Gastrocnemius medialis (tissue), 4 donors: ENCODE data around the gene ZNF652. TPM values are rescaled to one million over a fixed set of nuclear protein-coding genes. Genes with fewer than 3 reads are reported as not detected.

ENCODE experiments used
- ATAC-seq, 2 donors: fragments of 150-250 bp; one replicate each; pipeline ENCODE4 v1.9.1; 2016
- DNase-seq, 2 donors: peaks; one replicate each; pipeline ENCODE4 v3.0.0-alpha.2; 2019
- H3K27ac ChIP-seq, 4 donors: fragments of 200-600 bp; sonication (generic); 1 replicate in 1 of 4; 2 replicates in 3 of 4; pipeline ENCODE4 v1.5.1; 2016 to 2018; ENCODE audit warnings: mild to moderate bottlenecking in 2 of 4, moderate library complexity in 1 of 4
- H3K27me3 ChIP-seq, 3 donors: fragments of 200-600 bp; sonication (generic) in 2 of 3; 1 replicate in 1 of 3; 2 replicates in 2 of 3; pipeline versions ENCODE4 v1.5.1 to v1.6.0; 2016 to 2019; ENCODE audit warnings: mild to moderate bottlenecking in 1 of 3, moderate library complexity in 1 of 3
- H3K36me3 ChIP-seq, 2 donors: fragments of 200-600 bp; sonication (generic) in 1 of 2; one replicate each; pipeline ENCODE4 v1.5.1; 2017 to 2018
- H3K4me1 ChIP-seq, 2 donors: fragments of 200-600 bp; sonication (generic) in 1 of 2; one replicate each; pipeline ENCODE4 v1.5.1; 2016 to 2017; ENCODE audit warnings: mild to moderate bottlenecking in 2 of 2
- H3K4me3 ChIP-seq, 4 donors: fragments of 200-600 bp; sonication (generic) in 3 of 4; 1 replicate in 1 of 4; 2 replicates in 3 of 4; pipeline ENCODE4 v1.5.1; 2016 to 2019; ENCODE audit warnings: mild to moderate bottlenecking in 2 of 4
- H3K9me3 ChIP-seq, 3 donors: fragments of 200-600 bp; sonication (generic) in 2 of 3; 1 replicate in 1 of 3; 2 replicates in 2 of 3; pipeline ENCODE4 v1.5.1; 2016 to 2019
- POLR2A ChIP-seq, 2 donors: fragments of 450-650 bp; IDR thresholded peaks; one replicate each; pipeline ENCODE4 v1.6.1; 2017; ENCODE audit warnings: antibody characterized with exemption in 2 of 2, mild to moderate bottlenecking in 2 of 2, moderate library complexity in 2 of 2
- in situ Hi-C, 4 donors: fragments of 200-750 bp; cut with MboI; loops; one replicate each; pipeline versions ENCODE4 v1.15.0 to v1.8.0; 2017; ENCODE audit warnings: low sequenced_read_pairs in 4 of 4
- intact Hi-C: fragments of 100-400 bp; cut with DNase I; formaldehyde crosslinking; loops from one replicate; pipeline ENCODE4 v1.15.1; 2023; ENCODE audit warnings: low total_unique reads
- total RNA-seq, 4 donors: library from RNA; depleted of rRNA; stranded (reverse); fragments of >200 nt; gene quantifications; one replicate each; pipeline versions ENCODE4 v1.1.0 to v1.2.3, GENCODE V29; 2016
- TF ChIP-seq, protein P1 (sequence below), 5 experiments: fragments of 450-650 bp in 3 of 5; fragments of 200-600 bp in 2 of 5; sonication (generic) in 2 of 5; IDR thresholded peaks in 4 of 5; conservative IDR thresholded peaks in 1 of 5; 1 replicate in 4 of 5; 2 replicates in 1 of 5; pipeline ENCODE4 v1.5.1; 2016 to 2019; ENCODE audit warnings: antibody characterized with exemption in 5 of 5, mild to moderate bottlenecking in 3 of 5, moderate library complexity in 3 of 5

The ZNF652 gene
- total RNA-seq, 4 donors from 2014 or later = 32.8 to 49.6 (median 41.1) TPM

DNA sequence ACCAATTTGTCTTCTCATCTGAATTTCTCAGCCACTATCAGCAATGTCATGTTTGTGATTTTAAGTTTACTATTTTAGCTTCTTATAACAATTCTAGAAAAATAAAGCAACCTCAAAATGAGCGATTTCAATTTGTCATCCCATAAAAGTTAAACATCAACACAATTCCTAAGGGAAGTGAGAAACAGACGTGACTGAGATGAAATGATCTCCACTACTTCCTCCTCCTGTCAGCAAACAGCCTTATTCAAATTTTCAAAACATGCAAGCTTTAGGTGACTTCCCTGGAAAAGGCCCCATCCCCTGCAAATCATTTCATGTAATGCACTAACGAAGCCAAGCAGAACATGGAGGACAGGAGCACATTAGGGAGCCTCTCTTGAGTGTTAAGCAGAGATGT lies 64.9 kb downstream of the ZNF652 start:
- Histone ChIP-seq H3K4me1 (no peaks in the 10 kb centered on the region), H3K4me3 (no peak overlapping the region), H3K36me3 (peaks cover 0 to 5% of the 10 kb centered on the region in 2 donors), H3K9me3 (no peaks in the 10 kb centered on the region), H3K27ac (no peak overlapping the region), H3K27me3 (no peaks in the 10 kb centered on the region)
- no peak for TF ChIP-seq POLR2A (IDR thresholded peaks at IDR 0.05)
- TF ChIP-seq, protein P1, sequence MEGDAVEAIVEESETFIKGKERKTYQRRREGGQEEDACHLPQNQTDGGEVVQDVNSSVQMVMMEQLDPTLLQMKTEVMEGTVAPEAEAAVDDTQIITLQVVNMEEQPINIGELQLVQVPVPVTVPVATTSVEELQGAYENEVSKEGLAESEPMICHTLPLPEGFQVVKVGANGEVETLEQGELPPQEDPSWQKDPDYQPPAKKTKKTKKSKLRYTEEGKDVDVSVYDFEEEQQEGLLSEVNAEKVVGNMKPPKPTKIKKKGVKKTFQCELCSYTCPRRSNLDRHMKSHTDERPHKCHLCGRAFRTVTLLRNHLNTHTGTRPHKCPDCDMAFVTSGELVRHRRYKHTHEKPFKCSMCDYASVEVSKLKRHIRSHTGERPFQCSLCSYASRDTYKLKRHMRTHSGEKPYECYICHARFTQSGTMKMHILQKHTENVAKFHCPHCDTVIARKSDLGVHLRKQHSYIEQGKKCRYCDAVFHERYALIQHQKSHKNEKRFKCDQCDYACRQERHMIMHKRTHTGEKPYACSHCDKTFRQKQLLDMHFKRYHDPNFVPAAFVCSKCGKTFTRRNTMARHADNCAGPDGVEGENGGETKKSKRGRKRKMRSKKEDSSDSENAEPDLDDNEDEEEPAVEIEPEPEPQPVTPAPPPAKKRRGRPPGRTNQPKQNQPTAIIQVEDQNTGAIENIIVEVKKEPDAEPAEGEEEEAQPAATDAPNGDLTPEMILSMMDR (IDR thresholded peaks at IDR 0.05 in 4 of 5, conservative IDR thresholded peaks at IDR 0.05 in 1 of 5) = no peak
- intact Hi-C loops = no loop called here
- DNase-seq = no peak
- ATAC-seq = no peak
- in situ Hi-C loops = no loop called here

DNA sequence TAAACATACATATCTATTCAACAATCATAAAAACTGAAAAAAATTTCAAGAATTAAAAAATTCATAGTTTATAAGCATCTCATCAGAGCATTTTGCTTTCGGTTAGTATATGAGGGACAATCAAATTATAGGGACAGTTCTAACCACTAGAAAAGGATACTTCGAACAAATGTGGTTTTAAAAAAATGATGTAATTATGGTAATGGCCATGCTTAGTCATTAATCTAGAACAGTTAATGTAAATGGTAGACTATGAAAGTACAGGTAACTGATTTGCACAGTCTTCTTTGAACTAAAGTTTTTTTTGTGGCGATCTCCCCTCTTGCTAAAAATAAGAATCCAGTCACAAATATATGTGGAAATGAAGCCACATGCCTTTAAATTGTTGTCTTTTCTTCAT lies 67.9 kb downstream of the ZNF652 start:
- H3K4me1 ChIP-seq = no peaks in the 10 kb centered on the region
- DNase-seq = no peak
- no peaks in the 10 kb centered on the region for H3K27me3 ChIP-seq
- H3K27ac ChIP-seq = no peak overlapping the region
- in situ Hi-C loops (no loop called here), intact Hi-C loops (loop anchor here (5.0 kb wide), 1 partner anchor 112 kb away; no protein-coding TSS in a partner anchor)
- peaks cover 0 to 5% of the 10 kb centered on the region in 2 donors for H3K36me3 ChIP-seq
- TF ChIP-seq POLR2A (IDR thresholded peaks at IDR 0.05) = no peak
- TF ChIP-seq, protein P1 (IDR thresholded peaks at IDR 0.05 in 4 of 5, conservative IDR thresholded peaks at IDR 0.05 in 1 of 5) = no peak
- no peak for ATAC-seq
- H3K9me3 ChIP-seq = no peaks in the 10 kb centered on the region
- H3K4me3 ChIP-seq = no peak overlapping the region

DNA sequence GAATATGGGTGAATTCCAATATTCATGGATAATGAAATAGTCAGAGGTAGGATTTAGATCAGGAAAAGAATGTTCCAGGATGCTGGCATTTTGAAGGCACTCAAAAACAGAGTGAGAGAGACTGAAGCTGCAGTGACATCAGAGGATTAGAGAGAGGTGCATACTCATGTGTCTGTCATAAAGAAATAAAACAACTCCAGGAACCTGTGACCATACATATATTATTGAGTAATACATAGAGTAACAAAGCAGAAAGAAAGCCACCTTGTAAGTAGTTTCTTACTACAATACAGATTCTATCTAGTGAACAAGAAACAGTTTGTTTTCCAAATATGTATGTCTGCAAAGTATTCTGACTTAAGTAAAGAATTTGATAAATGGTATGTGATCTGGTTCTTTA lies 69.1 kb downstream of the ZNF652 start:
- in situ Hi-C loops = no loop called here
- intact Hi-C loops = loop anchor here (5.0 kb wide), 1 partner anchor 111 kb away; no protein-coding TSS in a partner anchor
- no peaks in the 10 kb centered on the region for H3K27me3 ChIP-seq

DNA sequence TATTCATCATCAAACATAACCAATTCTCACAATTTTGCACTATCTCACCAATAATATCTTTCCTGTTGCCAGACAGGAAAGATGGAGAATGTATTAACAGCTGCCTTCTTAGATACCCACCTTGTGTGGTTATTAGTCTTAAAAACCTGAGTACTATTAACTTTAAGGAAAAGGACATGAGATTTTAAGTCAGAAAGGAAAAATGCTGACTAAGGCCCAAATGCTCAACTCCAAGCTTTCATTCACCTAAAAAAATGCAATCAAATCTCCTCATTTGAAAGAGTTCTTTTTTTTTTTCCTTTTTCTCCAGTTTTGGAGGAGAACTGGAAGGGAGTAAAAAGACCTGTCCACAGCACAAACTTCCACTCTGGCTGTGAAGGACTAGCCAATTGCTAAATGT lies 70.1 kb downstream of the ZNF652 start:
- H3K27ac ChIP-seq = no peak overlapping the region
- H3K4me3 ChIP-seq = no peak overlapping the region
- in situ Hi-C loops (no loop called here), intact Hi-C loops (loop anchor here (5.0 kb wide), 1 partner anchor 110 kb away; no protein-coding TSS in a partner anchor)
- H3K27me3 ChIP-seq = no peaks in the 10 kb centered on the region
- TF ChIP-seq, protein P1 (IDR thresholded peaks at IDR 0.05 in 4 of 5, conservative IDR thresholded peaks at IDR 0.05 in 1 of 5) = no peak
- no peak for TF ChIP-seq POLR2A (IDR thresholded peaks at IDR 0.05)
- ATAC-seq (no peak), DNase-seq (no peak)
- H3K4me1 ChIP-seq = no peaks in the 10 kb centered on the region
- no peaks in the 10 kb centered on the region for H3K36me3 ChIP-seq
- no peaks in the 10 kb centered on the region for H3K9me3 ChIP-seq

More for the DNA sequence above, 69.1 kb downstream of the ZNF652 start:
- no peak for ATAC-seq
- Histone ChIP-seq H3K36me3 (peaks cover 0 to 2% of the 10 kb centered on the region in 2 donors), H3K4me1 (no peaks in the 10 kb centered on the region), H3K9me3 (no peaks in the 10 kb centered on the region), H3K4me3 (no peak overlapping the region), H3K27ac (no peak overlapping the region)
- TF ChIP-seq, protein P1 (IDR thresholded peaks at IDR 0.05 in 4 of 5, conservative IDR thresholded peaks at IDR 0.05 in 1 of 5) = no peak
- TF ChIP-seq POLR2A (IDR thresholded peaks at IDR 0.05) = no peak
- no peak for DNase-seq
